Measurements from ENCODE around the gene CHRNG.

Gene CHRNG

GRCh38 chr2:232537499-232537898 is 2.0 kb upstream of the CHRNG start:
- no peaks in the 10 kb centered on the region for H3K36me3 ChIP-seq (ENCODE audit: control insufficient read depth, insufficient read depth, low read length)
- H3K27ac ChIP-seq (ENCODE audit: low read depth, low read length) = no peak overlapping the region
- H3K9me3 ChIP-seq (ENCODE audit: control insufficient read depth, insufficient read depth, low read length) = no peaks in the 10 kb centered on the region
- H3K9ac ChIP-seq (ENCODE audit: low read depth, low read length) = no peak overlapping the region
- no peaks in the 10 kb centered on the region for H3K27me3 ChIP-seq (ENCODE audit: control insufficient read depth, insufficient read depth, low read length)
- H3K4me3 ChIP-seq (ENCODE audit: low read depth, low read length) = no peak overlapping the region
- peaks cover 9% of the 10 kb centered on the region; the same call in 1 of the 2 replicates for H3K4me1 ChIP-seq (ENCODE audit: control insufficient read depth, insufficient read depth, low read length)

- no peak overlapping the region for H3K4me3 ChIP-seq (ENCODE audit: low read depth, low read length)
- peaks cover 9% of the 10 kb centered on the region; the same call in 1 of the 2 replicates for H3K4me1 ChIP-seq (ENCODE audit: control insufficient read depth, insufficient read depth, low read length)
- H3K36me3 ChIP-seq (ENCODE audit: control insufficient read depth, insufficient read depth, low read length) = no peaks in the 10 kb centered on the region
- no peaks in the 10 kb centered on the region for H3K27me3 ChIP-seq (ENCODE audit: control insufficient read depth, insufficient read depth, low read length)
- H3K9me3 ChIP-seq (ENCODE audit: control insufficient read depth, insufficient read depth, low read length) = no peaks in the 10 kb centered on the region
- H3K9ac ChIP-seq (ENCODE audit: low read depth, low read length) = no peak overlapping the region
- H3K27ac ChIP-seq (ENCODE audit: low read depth, low read length) = no peak overlapping the region
Measured at GRCh38 chr2:232538671-232539070, 821 bp upstream of the CHRNG start.

- no peaks in the 10 kb centered on the region for H3K27me3 ChIP-seq (ENCODE audit: control insufficient read depth, insufficient read depth, low read length)
- H3K9me3 ChIP-seq (ENCODE audit: control insufficient read depth, insufficient read depth, low read length) = no peaks in the 10 kb centered on the region
- H3K36me3 ChIP-seq (ENCODE audit: control insufficient read depth, insufficient read depth, low read length) = no peaks in the 10 kb centered on the region
- peaks cover 9% of the 10 kb centered on the region; the same call in 1 of the 2 replicates for H3K4me1 ChIP-seq (ENCODE audit: control insufficient read depth, insufficient read depth, low read length)
- H3K4me3 ChIP-seq (ENCODE audit: low read depth, low read length) = no peak overlapping the region
- H3K27ac ChIP-seq (ENCODE audit: low read depth, low read length) = no peak overlapping the region
- H3K9ac ChIP-seq (ENCODE audit: low read depth, low read length) = no peak overlapping the region
Measured at GRCh38 chr2:232540441-232541041, 1.0 kb downstream of the CHRNG start.

- Histone ChIP-seq H3K9me3 (ENCODE audit: control insufficient read depth, insufficient read depth, low read length) (no peaks in the 10 kb centered on the region), H3K27me3 (ENCODE audit: control insufficient read depth, insufficient read depth, low read length) (no peaks in the 10 kb centered on the region), H3K4me3 (ENCODE audit: low read depth, low read length) (no peak overlapping the region), H3K27ac (ENCODE audit: low read depth, low read length) (no peak overlapping the region), H3K4me1 (ENCODE audit: control insufficient read depth, insufficient read depth, low read length) (peaks cover 9% of the 10 kb centered on the region; the same call in 1 of the 2 replicates), H3K9ac (ENCODE audit: low read depth, low read length) (no peak overlapping the region), H3K36me3 (ENCODE audit: control insufficient read depth, insufficient read depth, low read length) (no peaks in the 10 kb centered on the region)
Measured at GRCh38 chr2:232541195-232541960, 1.9 kb downstream of the CHRNG start.

- Histone ChIP-seq H3K4me1 (ENCODE audit: control insufficient read depth, insufficient read depth, low read length) (peaks cover 9% of the 10 kb centered on the region; the same call in 1 of the 2 replicates), H3K9me3 (ENCODE audit: control insufficient read depth, insufficient read depth, low read length) (no peaks in the 10 kb centered on the region), H3K27ac (ENCODE audit: low read depth, low read length) (no peak overlapping the region), H3K4me3 (ENCODE audit: low read depth, low read length) (no peak overlapping the region), H3K9ac (ENCODE audit: low read depth, low read length) (no peak overlapping the region), H3K36me3 (ENCODE audit: control insufficient read depth, insufficient read depth, low read length) (peaks cover 3% of the 10 kb centered on the region), H3K27me3 (ENCODE audit: control insufficient read depth, insufficient read depth, low read length) (no peaks in the 10 kb centered on the region)
Measured at GRCh38 chr2:232541961-232542714, 2.6 kb downstream of the CHRNG start.

GRCh38 chr2:232542715-232543467 is 3.4 kb downstream of the CHRNG start:
- Histone ChIP-seq H3K27ac (ENCODE audit: low read depth, low read length) (no peak overlapping the region), H3K27me3 (ENCODE audit: control insufficient read depth, insufficient read depth, low read length) (no peaks in the 10 kb centered on the region), H3K4me1 (ENCODE audit: control insufficient read depth, insufficient read depth, low read length) (peaks cover 9% of the 10 kb centered on the region; the same call in 1 of the 2 replicates), H3K36me3 (ENCODE audit: control insufficient read depth, insufficient read depth, low read length) (peaks cover 11% of the 10 kb centered on the region), H3K9ac (ENCODE audit: low read depth, low read length) (no peak overlapping the region), H3K4me3 (ENCODE audit: low read depth, low read length) (no peak overlapping the region), H3K9me3 (ENCODE audit: control insufficient read depth, insufficient read depth, low read length) (no peaks in the 10 kb centered on the region)

GRCh38 chr2:232543491-232543890 is 4.0 kb downstream of the CHRNG start:
- Histone ChIP-seq H3K9me3 (ENCODE audit: control insufficient read depth, insufficient read depth, low read length) (no peaks in the 10 kb centered on the region), H3K4me3 (ENCODE audit: low read depth, low read length) (no peak overlapping the region), H3K9ac (ENCODE audit: low read depth, low read length) (no peak overlapping the region), H3K4me1 (ENCODE audit: control insufficient read depth, insufficient read depth, low read length) (peaks cover 5% of the 10 kb centered on the region; the same call in 1 of the 2 replicates), H3K27me3 (ENCODE audit: control insufficient read depth, insufficient read depth, low read length) (no peaks in the 10 kb centered on the region), H3K36me3 (ENCODE audit: control insufficient read depth, insufficient read depth, low read length) (peaks cover 12% of the 10 kb centered on the region), H3K27ac (ENCODE audit: low read depth, low read length) (no peak overlapping the region)

- H3K9me3 ChIP-seq (ENCODE audit: control insufficient read depth, insufficient read depth, low read length) = no peaks in the 10 kb centered on the region
- H3K4me3 ChIP-seq (ENCODE audit: low read depth, low read length) = no peak overlapping the region
- H3K27ac ChIP-seq (ENCODE audit: low read depth, low read length) = no peak overlapping the region
- H3K9ac ChIP-seq (ENCODE audit: low read depth, low read length) = no peak overlapping the region
- peaks cover 12% of the 10 kb centered on the region for H3K36me3 ChIP-seq (ENCODE audit: control insufficient read depth, insufficient read depth, low read length)
- no peaks in the 10 kb centered on the region for H3K27me3 ChIP-seq (ENCODE audit: control insufficient read depth, insufficient read depth, low read length)
- peaks cover 3% of the 10 kb centered on the region; the same call in 1 of the 2 replicates for H3K4me1 ChIP-seq (ENCODE audit: control insufficient read depth, insufficient read depth, low read length)
Measured at GRCh38 chr2:232543928-232544631, 4.6 kb downstream of the CHRNG start.

- Histone ChIP-seq H3K9ac (ENCODE audit: low read depth, low read length) (no peak overlapping the region), H3K27me3 (ENCODE audit: control insufficient read depth, insufficient read depth, low read length) (no peaks in the 10 kb centered on the region), H3K27ac (ENCODE audit: low read depth, low read length) (no peak overlapping the region), H3K9me3 (ENCODE audit: control insufficient read depth, insufficient read depth, low read length) (no peaks in the 10 kb centered on the region), H3K4me1 (ENCODE audit: control insufficient read depth, insufficient read depth, low read length) (no peaks in the 10 kb centered on the region; the same call in 1 of the 2 replicates), H3K4me3 (ENCODE audit: low read depth, low read length) (no peak overlapping the region), H3K36me3 (ENCODE audit: control insufficient read depth, insufficient read depth, low read length) (peaks cover 12% of the 10 kb centered on the region)
Measured at GRCh38 chr2:232544674-232545073, 5.2 kb downstream of the CHRNG start.
